HG03457 (cell line): ENCODE measurements around the gene LRRN2.

Experiments used
- ATAC-seq: cut with Tn5 transposase; IDR thresholded peaks from one replicate; pipeline ENCODE4 v1.9.1; 2021; ENCODE audit warnings: moderate number of reproducible peaks; ENCODE audit not compliant: unreplicated experiment

LRRN2 gene

DNA sequence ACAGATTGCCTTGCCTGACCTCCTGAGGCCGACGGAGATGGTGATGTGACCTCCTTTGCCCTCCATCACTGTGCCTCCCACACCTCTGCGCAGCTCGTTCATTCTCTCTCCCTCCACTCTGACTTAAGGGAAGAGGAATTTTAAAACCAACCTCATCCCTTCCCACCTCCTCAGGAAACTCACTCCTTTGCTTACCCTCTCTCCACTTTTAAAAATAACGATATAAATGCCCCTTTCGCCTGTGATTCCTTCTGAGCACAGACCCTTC is 21.2 kb downstream of the LRRN2 start:
- no peak for ATAC-seq

DNA sequence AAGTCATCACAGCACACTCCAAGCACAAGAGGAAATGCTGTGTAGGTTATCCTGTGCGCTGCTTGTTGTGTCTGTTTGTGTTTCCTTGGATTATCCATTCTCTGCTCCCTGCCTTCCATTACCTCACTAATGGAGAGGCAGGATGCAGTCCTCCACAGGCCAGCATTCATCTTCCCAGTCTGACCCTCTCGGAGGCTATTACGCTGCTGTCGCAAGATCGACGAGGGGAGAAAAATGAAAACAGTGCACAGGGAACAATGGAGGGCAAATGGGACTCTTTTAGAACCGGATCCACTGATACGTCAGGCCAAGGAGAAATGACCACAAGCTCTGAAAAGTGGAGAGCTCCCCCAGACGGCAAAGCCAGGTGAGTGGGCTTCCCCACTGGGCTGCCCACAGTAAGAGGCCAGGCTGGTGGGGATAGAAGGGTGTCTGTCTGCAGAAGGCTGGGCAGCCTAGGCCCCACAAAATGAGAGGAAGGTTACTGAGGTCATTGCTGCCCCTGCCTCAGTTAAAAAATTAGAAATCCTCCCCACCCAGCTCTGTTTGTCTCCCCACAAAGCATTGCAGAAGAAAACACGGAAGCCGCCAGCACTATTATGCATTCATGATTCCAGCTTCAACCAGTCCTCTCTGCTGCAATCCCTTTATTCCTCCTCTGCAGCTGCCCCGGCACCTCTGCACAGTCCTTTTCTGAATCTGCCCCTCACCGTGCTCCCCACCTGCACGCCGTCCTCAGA is 21.7 kb downstream of the LRRN2 start:
- ATAC-seq, result no peak

DNA sequence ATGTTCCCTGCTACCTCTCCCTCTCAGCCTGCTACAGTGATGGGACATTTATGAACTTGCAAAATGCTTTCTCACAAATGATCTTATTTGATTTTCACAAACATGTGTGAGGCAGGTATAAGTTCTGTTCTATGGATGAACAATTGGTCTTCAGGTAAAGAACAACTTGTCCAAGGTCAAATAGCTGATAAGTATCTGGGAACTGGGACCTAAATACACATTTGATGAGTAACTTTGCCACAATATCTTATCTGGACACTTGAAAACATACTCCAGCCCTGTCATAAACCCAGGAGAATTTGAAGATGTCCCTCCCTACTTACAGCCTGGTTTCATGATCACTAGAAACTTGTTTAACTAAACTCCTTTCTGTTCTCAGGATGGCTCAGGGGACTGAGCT is 23.0 kb downstream of the LRRN2 start:
- ATAC-seq, result no peak

DNA sequence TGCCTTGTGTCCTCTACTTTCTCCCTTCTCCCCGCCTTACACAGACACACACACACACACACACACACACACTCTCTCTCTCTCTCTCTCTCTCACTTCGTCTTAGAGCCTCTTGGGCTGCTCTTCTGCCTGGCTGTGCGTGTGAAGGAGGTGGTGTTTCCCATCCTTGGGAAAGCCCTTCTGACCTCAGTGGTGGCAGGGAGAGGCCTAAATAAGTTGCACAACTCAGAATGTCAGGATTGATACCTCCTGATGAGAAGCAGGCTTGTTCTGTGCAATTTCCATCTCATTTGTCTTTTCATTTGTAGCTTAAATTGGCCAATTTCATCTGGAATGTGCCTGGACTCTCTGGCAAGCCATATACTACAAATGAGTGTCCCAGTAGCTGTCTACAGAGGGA is 25.0 kb downstream of the LRRN2 start:
- no peak for ATAC-seq

DNA sequence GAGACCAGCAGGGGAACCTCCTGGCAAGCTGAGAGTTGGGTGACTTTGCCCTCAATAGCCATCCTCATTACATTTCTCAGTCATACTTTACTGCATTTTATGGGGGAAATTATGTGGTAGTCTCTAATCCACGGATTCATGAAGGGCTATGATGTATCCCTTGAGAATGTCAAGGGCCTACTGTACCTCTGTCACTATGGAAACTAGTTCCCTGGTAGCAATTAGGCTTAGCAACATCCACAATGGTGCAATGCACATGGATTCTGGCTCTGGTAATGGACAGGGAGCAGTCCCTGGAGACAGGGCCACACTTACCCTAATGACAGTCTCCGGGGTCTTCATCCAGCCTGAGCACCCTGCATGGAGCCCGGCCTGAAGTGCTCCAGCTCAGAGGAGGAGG is 26.5 kb downstream of the LRRN2 start:
- no peak for ATAC-seq

DNA sequence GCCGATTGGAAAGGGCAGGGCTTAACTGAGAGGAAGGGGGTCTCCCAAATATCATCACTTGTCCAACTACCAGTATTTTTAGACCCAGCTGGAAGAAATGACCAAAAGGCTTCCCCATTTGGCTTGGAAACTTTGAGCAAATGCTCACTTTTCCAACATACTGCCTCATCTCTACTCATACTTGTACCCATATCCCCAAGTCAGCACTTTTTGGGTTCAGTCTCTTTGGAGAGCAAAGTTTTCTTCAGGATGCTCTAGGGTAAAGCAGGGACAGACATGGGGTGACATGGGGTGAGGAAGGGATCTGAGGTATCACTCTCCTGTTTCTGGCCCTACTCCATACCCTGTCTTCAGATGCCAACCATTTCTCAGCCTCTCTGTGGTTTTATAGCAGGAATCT is 27.2 kb downstream of the LRRN2 start:
- no peak for ATAC-seq

DNA sequence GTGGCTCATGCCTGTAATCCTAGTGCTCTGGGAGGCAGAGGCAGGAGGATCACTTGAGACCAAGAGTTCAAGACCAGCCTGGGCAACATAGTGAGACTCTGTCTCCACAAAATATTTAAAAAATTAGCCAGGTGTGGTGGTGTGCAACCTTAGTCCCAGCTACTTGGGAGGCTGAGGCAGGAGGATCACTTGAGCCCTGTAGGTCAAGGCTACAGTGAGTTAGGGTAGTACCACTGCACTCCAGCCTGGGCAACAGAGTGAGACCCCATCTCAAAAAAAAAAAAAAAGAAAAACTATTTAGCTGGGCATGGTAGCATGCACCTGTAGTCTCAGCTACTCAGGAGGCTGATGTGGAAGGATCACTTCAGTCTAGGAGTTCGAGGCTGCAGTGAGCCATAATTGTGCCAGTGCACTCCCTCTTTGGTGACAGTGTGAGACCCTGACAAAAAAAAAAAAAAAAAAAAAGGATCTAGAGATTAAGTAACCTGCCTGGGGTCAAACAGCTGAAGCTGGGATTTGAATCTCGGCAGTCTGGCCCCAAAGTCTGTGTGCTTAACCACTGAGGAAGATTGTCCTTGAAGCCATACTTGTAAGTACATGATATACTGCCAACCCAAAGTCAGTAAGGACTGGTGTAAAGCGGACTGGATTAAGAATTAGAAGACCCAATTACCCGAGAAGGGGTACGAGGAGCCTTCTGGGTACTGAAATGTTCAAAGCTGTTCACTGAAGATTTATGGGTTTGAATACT is 31.8 kb downstream of the LRRN2 start:
- no peak for ATAC-seq

DNA sequence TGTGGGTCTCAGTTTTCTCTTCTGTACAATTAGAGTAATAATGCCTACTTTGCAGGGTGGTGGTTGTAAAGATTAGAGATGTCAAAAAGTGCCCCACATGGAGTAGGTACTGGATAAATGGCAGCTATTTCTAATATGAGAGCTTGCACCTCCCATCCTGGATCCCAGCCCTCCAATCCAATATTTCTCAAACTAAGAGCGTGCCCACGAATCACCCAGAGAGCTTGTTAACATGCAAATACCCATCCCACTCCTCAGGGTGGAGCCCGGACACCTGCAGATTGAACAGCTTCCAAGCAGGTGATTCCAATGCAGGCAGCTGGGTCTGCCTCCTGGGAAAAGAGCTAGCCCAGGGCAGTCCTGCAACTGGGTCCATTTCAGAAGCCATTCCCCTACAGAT is 33.0 kb downstream of the LRRN2 start:
- ATAC-seq, result no peak

DNA sequence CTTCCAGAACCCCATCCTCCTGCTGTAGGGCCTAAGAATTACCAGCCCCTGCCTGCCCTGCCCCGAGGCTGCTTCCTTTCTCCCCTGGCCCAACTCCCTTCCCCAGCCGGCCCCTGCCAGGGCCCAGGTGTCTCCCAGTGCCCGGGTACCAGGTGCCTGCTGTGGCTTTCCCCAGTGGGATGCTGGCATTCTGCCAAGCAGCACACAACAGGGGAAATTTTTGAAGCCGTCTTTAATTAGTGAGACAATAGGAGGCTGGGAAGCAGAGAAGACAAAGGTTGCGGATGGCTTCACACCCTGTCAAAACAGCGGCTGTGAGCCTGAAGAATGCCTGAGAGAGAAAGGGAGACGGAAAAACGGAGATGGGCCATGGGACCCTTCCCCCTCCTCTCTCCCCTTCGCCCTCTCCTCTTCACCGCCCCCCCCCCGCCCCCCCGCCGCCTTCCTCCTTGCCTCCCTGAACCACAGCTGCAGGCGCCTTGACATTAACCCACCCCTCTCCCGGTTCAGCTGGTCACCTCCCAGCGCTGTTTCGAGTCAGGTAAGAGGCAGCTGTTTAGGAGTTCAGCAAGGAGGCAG is 33.6 kb downstream of the LRRN2 start:
- no peak for ATAC-seq

DNA sequence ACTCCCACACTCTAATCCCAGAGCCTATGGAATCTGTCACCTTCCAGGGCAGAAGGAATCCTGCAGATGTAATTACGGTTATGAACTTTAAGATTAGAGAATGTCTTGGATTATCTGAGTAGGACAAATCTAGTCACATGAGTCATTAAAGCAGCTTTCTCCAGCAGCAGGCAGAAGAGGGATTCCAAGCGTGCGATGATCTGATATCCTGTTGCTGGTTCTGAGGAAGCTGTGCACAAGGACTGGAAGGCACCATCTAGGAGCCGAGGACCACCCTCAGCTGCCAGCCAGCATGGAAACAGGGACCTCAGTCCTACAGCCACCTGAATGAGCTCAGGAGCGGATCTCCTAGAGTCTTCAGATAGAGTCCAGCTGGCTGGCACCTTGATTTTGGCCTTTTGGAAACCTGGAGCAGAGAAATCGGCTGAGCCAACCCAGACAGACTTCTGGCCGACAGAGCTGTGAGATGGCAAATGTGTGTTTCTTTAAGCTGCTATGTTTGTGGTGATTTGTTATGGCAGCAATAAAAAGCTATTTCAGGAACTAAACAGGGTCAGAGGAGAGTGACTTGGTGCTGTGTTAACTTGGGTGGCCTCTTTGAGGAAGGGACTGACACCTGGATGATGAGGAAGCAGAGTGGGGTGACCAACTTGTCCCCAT is 34.5 kb downstream of the LRRN2 start:
- no peak for ATAC-seq

DNA sequence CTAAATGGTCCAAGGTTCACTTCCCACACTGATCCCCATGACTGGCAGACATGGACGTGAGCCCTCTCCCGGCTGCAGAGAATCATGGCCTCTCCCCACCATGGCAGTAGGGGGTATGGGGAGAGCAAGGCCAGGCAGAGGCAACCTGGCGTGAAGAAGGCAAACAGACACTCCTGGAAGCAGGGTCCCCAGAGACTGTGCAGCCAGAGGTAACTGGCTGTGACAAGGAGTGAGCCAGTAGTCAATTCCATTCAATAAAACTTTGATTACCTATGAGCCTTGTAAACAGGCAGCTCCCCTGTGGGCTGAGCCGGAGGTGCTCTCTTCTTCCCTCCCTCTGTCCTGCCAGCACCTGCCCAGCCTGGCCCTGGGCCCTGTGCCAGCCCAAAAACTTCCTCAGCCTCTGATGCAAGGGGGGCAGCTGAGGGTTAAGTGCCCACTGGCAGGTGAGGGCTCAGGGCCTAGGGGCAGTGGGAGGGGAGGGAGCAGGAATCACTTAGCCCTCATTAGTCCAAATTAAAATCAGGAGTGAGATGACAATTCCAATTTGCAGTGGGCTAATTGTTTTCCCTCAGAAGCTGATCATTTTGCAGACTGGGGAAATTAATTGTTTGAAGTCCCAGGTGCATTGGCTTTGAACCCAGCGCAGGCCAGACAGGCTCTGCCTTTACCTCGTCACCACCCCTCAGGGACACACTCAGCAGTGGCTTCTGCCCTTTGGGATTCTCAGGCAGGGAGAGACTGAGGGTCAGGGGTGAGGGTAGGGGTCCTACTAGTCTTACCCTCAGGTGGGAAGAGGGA is 35.6 kb downstream of the LRRN2 start:
- ATAC-seq, result no peak

DNA sequence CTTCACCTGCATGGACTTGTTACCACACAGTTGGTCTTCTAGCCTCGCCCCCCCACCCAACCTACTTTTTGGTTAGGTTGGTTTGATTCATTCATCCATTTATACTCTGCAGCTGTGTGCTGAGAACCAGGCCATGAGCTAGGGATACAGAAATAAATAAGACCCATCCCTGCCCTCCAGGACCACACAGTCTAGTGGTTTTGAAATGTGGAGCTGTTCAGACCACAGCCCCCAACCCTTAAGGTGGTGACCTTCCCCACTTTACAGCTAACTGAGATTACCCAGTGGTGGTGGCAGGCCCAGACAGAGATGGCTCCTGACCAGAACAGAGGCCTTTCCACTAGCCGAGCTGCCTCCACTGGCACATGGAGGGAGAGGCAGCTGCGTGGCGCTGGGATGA is 37.0 kb downstream of the LRRN2 start:
- ATAC-seq, result no peak

DNA sequence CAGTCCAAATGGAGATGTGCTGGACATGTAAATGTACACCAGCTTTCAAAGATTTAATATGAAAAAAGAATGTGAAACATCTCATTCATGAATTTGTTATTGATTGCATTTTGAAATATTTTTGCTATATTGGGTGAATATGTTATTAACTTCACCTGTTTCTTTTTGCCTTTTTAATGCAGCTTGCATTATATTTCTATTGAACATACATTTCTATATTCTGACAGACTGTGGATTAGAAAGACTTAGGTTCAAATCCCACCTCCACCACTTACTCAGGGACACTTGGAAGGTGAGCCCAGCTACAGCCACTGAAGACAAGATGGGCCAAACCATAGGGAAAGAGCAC is 37.8 kb downstream of the LRRN2 start:
- ATAC-seq, result no peak

DNA sequence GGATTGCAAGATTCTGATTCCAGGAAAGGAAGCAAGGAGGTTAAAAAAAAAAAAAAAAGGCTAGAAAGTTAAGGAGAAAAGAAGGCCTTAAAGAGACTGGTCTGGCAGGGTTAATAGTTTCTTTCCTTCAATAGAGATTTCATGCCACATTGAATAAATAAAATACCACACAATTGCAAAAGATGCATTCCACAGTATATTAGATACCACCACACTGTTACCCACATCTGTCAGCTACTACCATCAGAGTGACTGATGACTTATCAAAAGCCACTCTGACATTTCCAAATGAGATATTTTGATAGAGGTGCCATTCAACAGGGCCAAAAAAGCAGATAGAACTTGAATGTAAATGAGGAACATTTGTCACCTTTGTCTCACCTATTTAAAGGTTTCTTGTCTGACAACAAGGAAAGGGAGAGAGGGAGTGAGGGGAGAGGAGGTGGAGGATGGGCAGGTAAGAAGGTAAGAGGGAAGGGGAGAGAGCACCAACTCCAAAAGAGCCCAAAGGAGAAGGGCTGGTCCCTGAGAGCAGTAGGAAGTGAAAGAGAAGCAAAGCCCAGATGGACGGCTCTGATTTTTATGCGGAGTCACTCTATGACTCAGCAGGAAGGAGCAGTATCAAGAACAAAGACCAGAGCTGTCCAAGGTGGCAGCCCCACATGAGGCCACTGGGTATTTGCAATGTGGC is 38.3 kb downstream of the LRRN2 start:
- ATAC-seq, result no peak

DNA sequence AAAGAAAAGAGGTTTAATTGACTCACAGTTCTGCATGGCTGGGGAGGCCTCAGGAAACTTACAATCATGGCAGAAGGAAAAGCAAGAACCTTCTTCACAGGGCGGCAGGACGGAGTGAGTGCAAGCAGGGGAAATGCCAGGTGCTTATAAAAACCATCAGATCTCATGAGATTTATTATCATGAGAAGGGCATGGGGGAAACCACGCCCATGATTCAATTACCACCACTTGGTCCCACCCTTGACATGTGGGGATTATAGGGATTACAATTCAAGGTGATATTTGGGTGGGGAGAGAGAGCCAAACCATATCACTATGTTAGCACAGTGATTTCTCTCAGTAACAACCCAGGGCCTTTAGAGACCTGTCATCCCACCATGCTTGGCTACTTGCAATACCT is 39.9 kb downstream of the LRRN2 start:
- no peak for ATAC-seq

DNA sequence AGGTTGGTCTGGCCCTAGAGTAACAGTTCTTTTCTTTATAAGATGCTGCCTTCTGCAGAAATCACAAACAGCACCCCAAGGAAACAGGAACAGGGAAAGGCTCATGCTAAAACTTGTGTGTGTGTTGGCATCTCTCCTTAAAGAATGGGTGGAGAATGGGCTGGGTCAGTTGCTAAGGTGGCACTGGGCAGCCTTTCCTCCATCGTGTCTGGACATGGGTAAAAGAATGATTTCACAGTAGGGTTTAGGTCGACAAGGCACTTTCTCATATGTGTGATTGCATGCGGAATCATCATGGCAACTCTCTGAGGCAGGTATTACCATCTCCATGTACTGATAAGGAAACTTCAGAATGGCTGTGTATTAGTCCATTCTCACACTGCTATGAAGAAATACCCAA is 40.3 kb downstream of the LRRN2 start:
- ATAC-seq, result no peak

DNA sequence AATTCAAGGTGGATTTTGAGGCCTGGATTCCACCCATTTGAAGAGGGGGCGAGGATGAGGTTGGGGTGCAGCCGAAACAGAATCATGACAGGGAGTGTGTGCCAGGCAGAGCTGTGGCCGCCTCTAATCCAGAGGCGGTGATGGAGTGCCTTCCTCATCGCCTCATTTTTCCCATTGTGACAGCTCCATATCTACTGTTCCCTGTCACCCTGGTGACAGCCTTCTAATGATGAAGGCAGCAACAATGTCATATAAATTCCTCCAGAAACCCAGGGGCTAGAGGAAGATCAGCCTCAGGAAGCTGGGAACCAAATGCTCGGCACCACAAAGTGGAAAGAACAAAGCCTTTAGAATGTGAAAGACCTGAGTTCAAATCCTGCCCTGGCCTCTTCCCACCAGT is 42.0 kb downstream of the LRRN2 start:
- ATAC-seq, result no peak

DNA sequence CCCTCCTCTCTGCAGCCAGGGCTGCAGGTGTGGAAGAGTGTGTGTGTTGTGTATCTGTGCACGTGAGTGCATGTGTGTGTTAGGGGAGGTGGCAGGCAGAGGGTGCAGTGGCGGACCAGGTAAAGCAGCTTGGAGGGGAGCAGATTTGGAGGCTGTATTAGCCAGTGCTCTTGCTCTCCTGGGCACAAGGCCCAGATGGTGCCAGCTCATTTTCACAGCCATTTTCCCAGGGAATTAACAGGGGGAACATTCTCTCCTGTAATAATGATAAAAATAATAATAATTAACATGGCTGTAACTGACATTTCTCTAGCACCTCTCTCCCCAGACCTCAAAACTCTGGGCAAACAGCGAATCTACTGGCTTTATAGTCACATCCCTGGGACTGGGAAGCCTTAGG is 43.6 kb downstream of the LRRN2 start:
- no peak for ATAC-seq

DNA sequence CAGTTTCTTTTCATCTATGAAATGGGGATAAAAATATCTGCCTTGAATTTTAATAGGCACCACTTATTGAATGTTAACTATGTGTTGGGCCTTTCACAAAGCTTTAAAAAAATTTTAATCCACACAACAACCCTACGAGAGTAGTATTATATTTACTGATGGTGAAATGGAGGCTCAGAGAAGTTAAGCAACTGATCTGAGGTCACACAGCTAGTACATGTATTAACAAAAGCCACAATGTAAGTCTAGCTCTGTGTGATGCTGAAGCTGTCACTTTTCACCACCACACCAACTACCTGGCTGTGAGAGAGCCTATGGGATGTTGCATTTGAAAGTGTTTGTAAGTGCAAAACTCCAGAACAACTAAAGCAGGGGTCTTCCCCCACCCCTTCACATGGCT is 44.1 kb downstream of the LRRN2 start:
- no peak for ATAC-seq

DNA sequence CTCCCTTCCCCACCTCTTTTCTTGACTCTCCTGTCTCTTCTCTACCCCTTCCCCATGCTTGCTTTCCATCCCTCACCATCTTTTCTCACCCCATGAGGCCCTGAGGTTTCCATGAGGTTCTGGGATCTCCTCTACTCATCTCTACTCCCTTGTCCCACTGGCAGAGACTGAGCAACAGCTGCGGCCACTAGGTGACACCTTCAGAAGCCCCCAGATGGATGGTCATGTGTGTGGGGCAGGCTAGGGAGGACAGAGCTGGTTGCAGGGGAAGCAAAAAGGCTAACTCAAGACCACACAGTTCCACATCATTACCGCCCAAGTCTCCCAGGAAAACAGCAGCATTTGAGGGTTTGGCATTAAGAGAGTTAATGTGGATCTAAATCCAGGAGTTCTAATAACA is 45.0 kb downstream of the LRRN2 start:
- ATAC-seq, result no peak
